Measurements from ENCODE around the gene PPWD1.
"Not testable (repeated sequence)": the region's sequence is repeated elsewhere in the genome, so short reads cannot be mapped to it uniquely, and the experiment has no call there.

PPWD1 gene

GRCh38 chr5:65562731-65563701 is at the start of gene PPWD1, which contains the start of gene CENPK:
TSS of gene PPWD1 (plus strand) at chr5:65563296. CDS start at chr5:65563311, 15 bp downstream.
TSS of gene CENPK (minus strand) at chr5:65563168. CDS start at chr5:65554907, 8,261 bp downstream.
- DNase-seq (ENCODE audit: low spot score), result peak; percentile 92

GRCh38 chr5:65525726-65526125 is 37.4 kb upstream of the PPWD1 start:
- no peak for DNase-seq (ENCODE audit: low spot score)

- DNase-seq (ENCODE audit: low spot score), result no peak
Measured at GRCh38 chr5:65530904-65531303, 32.2 kb upstream of the PPWD1 start.

- DNase-seq (ENCODE audit: low spot score), result no peak
Measured at GRCh38 chr5:65535529-65535987, 27.5 kb upstream of the PPWD1 start.

GRCh38 chr5:65539827-65540226 is 23.3 kb upstream of the PPWD1 start:
- no peak for DNase-seq (ENCODE audit: low spot score)

GRCh38 chr5:65544473-65544872 is 18.6 kb upstream of the PPWD1 start:
- DNase-seq (ENCODE audit: low spot score), result no peak

GRCh38 chr5:65546141-65546540 is 17.0 kb upstream of the PPWD1 start:
- DNase-seq (ENCODE audit: low spot score), result no peak

GRCh38 chr5:65548281-65548680 is 14.8 kb upstream of the PPWD1 start:
- no peak for DNase-seq (ENCODE audit: low spot score)

- DNase-seq (ENCODE audit: low spot score), result no peak
Measured at GRCh38 chr5:65553941-65554340, 9.2 kb upstream of the PPWD1 start.

GRCh38 chr5:65555287-65555686 is 7.8 kb upstream of the PPWD1 start:
- no peak for DNase-seq (ENCODE audit: low spot score)

- DNase-seq (ENCODE audit: low spot score), result no peak
Measured at GRCh38 chr5:65556181-65556580, 6.9 kb upstream of the PPWD1 start.

- no peak for DNase-seq (ENCODE audit: low spot score)
Measured at GRCh38 chr5:65556718-65557117, 6.4 kb upstream of the PPWD1 start.

GRCh38 chr5:65563777-65564176 is 681 bp downstream of the PPWD1 start:
- DNase-seq (ENCODE audit: low spot score), result peak; percentile 63

GRCh38 chr5:65566505-65566904 is 3.4 kb downstream of the PPWD1 start:
- DNase-seq (ENCODE audit: low spot score), result no peak

GRCh38 chr5:65570598-65571226 is 7.6 kb downstream of the PPWD1 start:
- DNase-seq (ENCODE audit: low spot score), result no peak

- no peak for DNase-seq (ENCODE audit: low spot score)
Measured at GRCh38 chr5:65577141-65577540, 14.0 kb downstream of the PPWD1 start.

- no peak for DNase-seq (ENCODE audit: low spot score)
Measured at GRCh38 chr5:65588694-65589093, 25.6 kb downstream of the PPWD1 start.

- DNase-seq (ENCODE audit: low spot score), result not testable (repeated sequence)
Measured at GRCh38 chr5:65601761-65602160, 38.7 kb downstream of the PPWD1 start.

- no peak for DNase-seq (ENCODE audit: low spot score)
Measured at GRCh38 chr5:65611524-65611923, 48.4 kb downstream of the PPWD1 start.

- DNase-seq (ENCODE audit: low spot score), result no peak
Measured at GRCh38 chr5:65612298-65612907, 49.3 kb downstream of the PPWD1 start.

GRCh38 chr5:65620021-65620420 is 56.9 kb downstream of the PPWD1 start:
- no peak for DNase-seq (ENCODE audit: low spot score)

- not testable (repeated sequence) for DNase-seq (ENCODE audit: low spot score)
Measured at GRCh38 chr5:65621961-65622360, 58.9 kb downstream of the PPWD1 start.

GRCh38 chr5:65623482-65623881 is 60.4 kb downstream of the PPWD1 start:
- DNase-seq (ENCODE audit: low spot score), result no peak

All from hematopoietic multipotent progenitor cell treated with erythropoietin and hydrocortisone succinate and interleukin-3 and kit ligand, for 17 days (in vitro differentiated cells).